Fibroblast of gingiva (primary cell): Measurements from ENCODE around the gene HS6ST1.
"Not testable (repeated sequence)": the region's sequence is repeated elsewhere in the genome, so short reads cannot be mapped to it uniquely, and the experiment has no call there.

Source experiments
- DNase-seq: peaks from one replicate; pipeline ENCODE4 v3.0.0-alpha.2; 2011; ENCODE audit warnings: low read depth

The HS6ST1 gene

GRCh38 chr2:128280901-128281321 lies 37.8 kb downstream of the HS6ST1 start:
- no peak for DNase-seq

DNA sequence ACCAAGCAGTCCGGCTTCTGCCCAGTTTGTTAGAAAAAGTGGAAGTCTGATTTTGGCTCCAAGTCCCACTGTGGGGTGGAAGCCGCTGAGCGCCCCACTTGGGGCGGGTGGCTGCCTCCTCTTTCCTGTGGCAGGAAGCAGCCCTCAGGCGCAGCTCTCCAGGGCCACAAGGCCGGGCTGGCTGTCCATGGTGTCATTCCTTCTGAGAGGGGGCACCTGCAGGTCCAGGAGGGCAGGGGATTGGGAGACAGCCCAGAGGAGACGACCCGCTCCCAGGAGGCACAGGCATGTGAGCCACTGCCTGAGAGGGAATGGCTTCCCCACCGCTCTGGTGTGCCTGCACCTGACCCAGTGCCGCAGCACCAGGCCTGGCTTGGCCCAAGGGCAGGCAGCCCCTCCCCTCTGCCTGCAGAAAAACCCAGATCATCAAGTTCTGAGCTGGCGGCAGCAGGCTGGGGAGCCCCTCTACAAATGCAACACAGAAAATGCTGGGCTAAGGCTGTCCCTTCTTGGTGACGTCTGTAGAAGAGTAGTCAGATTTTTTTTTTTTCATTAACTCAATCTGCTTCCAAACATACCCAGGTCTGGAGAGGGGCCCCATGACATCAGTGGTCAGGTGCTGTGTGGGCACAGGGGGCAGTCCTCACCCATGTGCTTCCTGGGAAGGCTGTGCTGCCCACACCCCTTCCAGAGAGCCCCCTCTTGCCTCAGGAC lies 38.4 kb downstream of the HS6ST1 start:
- DNase-seq: no peak

- no peak for DNase-seq
These were observed 38.9 kb downstream of the HS6ST1 start for GRCh38 chr2:128279786-128280157.

- DNase-seq: no peak
These were observed 39.7 kb downstream of the HS6ST1 start for GRCh38 chr2:128279009-128279408.

DNA sequence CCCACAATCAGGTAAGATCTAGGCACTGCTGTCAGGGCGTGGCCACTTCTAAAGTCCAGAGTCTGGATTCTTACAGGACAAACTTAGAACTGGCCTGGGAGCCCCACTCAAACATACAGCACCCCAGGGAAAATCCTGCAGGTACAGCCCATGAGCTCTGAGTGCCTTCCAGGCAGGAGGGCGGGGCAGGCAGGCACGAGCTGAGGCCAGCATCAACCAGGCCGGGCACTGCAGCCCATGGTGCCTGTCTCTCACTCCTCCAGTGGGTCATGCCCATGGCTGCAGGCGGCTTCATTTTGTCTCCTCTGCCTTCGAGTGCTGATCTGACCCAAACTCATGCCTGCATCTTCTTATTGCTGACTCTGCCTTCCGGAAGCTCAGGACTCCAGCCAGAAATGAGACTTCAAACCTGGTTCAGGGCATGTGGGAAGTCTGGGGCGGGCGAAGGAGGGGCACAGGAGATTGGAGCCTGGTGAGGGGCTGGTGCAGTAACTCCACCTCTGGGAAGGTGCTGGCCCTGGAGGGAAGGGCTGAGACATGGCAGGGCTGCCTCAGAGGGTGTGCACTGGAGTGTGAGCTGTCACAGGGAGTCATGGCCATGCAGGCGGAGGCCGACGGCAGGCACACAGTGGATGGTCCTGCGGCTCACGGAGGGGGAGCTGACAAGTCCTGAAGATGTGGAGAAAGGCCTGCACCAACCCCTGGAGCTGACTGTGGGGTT lies 40.5 kb downstream of the HS6ST1 start:
- no peak for DNase-seq

GRCh38 chr2:128276878-128277675 lies 41.6 kb downstream of the HS6ST1 start:
- DNase-seq: no peak

- no peak for DNase-seq
These were observed 43.1 kb downstream of the HS6ST1 start for GRCh38 chr2:128275498-128276045.

GRCh38 chr2:128274218-128274617 lies 44.5 kb downstream of the HS6ST1 start:
- DNase-seq: no peak

DNA sequence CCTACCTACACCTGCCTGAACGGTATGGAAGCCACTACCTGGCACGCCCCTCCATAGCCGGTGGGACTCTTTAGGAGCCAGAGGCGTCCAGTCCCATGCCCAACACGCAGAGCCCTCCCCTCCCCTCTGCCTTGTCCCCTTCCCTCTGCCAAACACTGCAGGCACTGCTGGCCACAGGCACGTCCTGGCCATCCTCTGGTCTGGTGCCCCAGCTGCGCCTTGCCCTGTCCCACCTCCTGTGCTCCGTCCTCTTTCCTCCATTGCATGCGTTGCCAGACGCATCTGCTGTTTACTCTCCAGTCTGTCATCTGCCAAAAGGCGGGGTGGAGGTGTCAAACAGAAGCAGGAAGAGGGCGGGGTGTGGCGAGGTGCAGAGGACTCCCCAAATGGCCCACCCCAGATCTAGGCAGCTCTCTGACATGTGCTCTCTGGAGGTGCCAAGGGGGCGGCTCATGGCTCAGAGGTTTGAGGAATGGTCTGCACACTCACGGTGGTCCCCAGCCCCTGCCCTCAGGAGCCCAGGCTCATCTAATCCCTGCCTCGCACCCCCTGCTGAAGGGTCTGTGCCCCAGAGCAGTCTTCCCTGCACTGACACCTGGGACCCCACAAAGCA lies 45.1 kb downstream of the HS6ST1 start:
- DNase-seq: no peak

DNA sequence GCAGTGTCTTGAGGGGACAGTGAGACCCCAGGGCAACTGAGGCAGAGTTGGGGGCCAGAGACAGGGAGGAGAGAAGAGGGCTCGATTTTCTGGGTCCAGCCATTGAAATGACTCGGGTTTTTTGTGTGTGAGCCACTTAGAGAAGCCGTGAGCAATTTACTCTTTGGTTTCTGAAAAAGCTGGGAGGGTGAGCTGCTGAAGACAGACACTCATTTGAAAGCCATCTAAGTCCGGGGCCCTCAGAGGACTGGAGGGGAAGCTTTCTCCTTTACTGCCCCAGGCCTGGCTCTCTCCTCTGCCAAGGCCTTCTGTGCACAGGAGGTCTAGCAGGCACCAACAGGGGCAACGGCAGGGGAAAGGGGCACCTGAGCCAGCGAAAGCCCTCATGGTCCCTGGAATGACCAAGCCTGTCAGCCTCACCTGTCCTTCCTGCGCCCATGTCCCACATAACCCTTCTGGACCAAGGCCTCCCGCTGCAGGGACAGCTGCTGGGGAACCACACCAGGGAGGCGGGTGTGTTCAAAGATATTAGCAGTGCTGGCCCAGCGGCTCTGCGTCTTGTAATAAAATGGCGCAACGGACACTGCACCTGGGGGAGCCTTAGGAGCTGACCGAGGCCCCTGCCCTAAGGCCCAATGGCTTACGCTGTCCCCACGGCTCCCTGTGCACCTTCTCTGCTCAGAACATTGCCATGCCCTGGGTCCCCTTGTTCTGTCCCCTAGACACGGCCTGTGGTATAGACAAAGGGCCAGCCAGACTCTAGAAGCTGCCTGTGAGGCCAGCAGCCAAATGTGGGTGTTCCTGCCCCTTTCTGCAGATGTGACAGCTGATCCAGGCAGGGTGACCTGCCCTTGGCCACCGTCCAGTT lies 45.8 kb downstream of the HS6ST1 start:
- DNase-seq: no peak

DNA sequence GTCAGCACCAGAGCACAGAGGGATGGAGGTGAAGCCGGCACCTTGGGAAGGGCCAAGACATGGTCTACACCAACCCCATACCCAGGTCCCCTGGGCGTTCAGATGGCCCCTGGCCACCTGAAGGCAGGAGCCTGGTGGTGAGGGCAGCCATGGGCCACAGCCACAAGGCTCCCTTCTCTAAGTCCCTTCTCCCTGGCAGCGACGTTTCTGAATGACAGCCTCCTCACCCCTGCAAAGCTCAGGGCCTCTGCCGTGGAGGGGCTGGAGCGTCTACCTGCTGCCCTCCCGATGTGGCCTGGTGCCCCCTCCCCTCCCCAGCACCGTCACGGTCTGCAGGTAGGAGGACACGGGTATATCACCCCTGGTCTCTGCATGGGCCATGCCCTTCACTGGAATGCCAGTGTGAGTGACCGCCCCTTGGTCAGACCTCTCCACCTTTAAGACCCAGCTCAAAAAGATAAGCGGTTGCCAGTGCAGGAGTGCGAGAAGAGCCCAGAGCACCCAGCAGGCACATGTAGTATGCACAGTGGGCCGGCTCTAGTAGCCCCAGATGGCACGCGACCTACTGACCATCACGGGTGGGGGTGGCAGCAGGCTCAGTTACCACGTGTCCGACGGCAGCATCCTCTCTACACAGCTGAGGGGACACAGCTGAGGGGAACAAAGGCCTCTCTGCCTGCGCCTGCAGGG lies 46.6 kb downstream of the HS6ST1 start:
- no peak for DNase-seq

DNA sequence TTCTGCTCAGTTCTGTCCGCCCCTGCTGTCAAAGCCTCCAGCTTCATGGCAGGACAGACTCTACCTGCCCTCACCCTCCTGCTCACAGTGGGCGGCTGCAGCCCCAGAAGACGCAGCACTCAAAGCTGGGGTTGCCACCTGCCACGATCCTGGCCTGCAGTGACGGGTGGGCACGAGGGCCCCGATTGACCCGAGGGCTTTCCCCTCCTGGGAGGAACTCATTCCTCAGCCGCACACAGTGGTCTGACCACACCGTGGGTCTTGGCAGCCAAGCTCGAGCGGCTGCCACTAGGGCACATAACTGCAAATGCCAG lies 47.1 kb downstream of the HS6ST1 start:
- no peak for DNase-seq

GRCh38 chr2:128270672-128271596 lies 47.7 kb downstream of the HS6ST1 start:
- no peak for DNase-seq

DNA sequence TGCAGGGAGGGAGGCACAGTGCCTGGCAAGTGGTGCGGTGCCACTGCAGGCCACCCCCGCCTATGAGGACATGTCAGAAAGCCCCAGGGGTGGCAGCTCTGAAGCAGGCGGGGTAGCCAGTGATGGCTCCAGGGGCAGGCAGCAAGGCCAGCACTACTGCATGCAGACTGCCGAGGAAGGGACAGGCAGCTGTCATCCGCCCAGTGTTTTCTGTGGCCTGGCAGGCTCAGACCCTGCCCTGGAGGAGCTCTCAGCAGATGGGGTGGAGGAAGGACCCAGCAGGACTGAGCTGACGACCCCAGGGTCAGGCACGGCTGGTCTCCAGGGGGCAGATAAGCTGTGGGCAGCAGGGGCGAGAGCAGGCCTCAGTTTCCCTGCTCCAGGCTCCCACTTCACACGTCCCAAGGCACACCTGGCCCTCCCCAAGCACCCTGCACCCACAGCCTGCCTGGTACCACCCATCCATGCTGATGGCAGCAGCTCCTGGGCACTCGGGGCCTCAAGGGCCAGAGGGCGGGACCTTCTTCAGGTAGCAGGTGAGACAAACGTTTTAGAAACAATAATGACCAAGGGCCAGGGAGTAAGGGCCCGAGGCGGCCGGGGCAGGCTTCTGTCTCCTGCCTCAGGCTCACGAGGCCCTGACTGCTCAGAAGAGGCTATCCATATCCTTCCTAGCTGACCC lies 48.5 kb downstream of the HS6ST1 start:
- no peak for DNase-seq

DNA sequence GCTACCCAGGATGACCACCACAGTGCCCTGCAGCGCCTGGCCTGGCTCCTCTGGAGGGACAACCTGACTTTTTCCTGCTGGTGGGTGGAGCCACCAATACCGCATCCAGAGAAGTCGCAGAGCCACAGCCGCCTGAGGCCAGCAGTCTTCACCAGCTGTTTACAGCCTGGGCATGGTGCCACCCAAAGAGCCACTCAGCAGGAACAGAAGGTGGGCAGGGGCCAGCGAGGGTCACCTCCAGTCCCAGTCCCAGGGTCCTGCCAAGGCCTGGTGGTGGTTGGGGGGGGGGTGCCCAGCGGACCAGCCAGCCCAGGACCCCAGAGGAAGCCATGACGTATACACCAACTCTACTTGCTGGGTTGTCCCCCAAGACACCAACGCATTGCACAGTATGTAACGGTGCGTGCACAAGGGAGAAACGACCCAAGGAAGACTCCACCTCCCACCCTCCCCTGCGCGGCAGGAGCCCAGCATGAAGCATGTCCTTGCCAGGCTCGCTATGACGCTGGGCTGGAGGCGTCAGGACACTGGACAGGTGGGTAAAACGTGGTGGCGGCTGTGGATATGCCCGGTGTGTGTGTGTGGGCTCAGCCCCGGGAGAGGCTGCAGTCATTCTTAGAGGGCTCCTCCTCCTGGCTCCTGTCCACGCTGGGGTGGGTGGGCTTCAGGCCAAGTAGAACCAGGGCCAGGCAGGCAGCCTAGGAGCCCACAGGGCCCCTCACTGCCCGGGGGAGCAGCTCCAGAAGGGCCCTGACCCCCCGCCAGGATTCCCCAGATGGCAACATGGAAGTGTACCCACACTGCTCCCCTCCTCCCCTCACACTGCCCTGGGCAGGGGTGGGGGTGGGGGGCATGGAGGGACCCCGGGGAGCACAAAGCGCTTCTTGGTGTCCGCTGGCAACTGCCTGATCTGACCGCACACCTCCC lies 49.3 kb downstream of the HS6ST1 start:
- no peak for DNase-seq

- DNase-seq: not testable (repeated sequence)
These were observed 50.1 kb downstream of the HS6ST1 start for GRCh38 chr2:128268611-128269010.

DNA sequence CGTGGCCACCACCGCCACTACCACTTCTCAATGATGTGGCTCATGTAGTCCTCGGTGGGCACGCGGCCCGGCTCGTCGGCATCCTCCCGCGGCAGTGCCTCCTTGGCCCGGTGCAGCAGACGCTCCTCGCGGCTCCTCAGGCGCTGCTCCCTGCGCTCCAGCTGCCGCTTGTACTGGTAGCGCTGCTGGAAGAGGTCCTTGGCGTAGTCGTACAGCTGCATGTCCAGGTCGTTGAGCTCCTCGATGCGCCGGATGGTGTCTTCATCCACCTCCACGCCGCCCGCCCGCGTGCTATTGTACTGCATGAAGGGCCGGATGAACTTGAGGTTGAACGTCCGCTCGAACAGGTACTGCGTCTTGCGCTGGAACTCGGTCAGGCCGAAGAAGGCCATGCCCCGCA lies 50.5 kb downstream of the HS6ST1 start:
- DNase-seq: not testable (repeated sequence)

DNA sequence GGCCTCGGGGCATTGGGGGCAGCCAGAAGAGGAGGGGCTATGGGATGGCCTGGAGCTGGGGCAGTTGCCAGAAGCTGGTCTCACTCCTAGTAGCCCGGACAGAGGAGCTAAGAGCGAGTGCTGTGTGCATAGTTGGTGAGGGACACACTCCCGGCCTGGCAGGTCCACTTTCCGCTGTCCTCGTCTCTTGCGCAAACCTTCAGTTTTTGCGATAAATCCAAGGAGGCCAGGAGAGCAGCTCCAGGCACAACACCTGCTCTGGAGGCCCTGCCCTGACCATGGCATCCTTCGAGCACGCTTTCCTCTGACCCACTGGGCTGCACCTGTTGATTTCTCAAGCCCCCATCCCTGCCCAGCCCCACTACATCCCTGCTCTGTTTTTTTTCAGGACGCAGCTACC lies 51.0 kb downstream of the HS6ST1 start:
- DNase-seq: not testable (repeated sequence)
